Right atrium auricular region (tissue), 2 donors: Measurements from ENCODE around the gene EXOSC3. TPM values are rescaled to one million over a fixed set of nuclear protein-coding genes. Genes with fewer than 3 reads are reported as not detected.
"Not testable (repeated sequence)": the region's sequence is repeated elsewhere in the genome, so short reads cannot be mapped to it uniquely, and the experiment has no call there.

Experiments used
- DNase-seq: peaks from one replicate; pipeline ENCODE4 v3.0.0-alpha.2; 2019; ENCODE audit warnings: low spot score
- H3K27ac ChIP-seq, 2 donors: fragments of 200-600 bp; sonication (generic); 1 replicate in 1 of 2; 2 replicates in 1 of 2; pipeline ENCODE4 v1.5.1; 2016 to 2019
- H3K27me3 ChIP-seq, 2 donors: fragments of 200-600 bp; sonication (generic); one replicate each; pipeline versions ENCODE4 v1.5.1 to v1.6.0; 2017 to 2019
- H3K36me3 ChIP-seq: fragments of 200-600 bp; sonication (generic); one replicate; pipeline ENCODE4 v1.5.1; 2016
- H3K4me1 ChIP-seq, 2 donors: fragments of 200-600 bp; sonication (generic); one replicate each; pipeline versions ENCODE4 v1.5.1 to v1.6.0; 2017 to 2019
- H3K4me3 ChIP-seq, 2 donors: fragments of 200-600 bp; sonication (generic); 1 replicate in 1 of 2; 2 replicates in 1 of 2; pipeline ENCODE4 v1.5.1; 2017 to 2019; ENCODE audit warnings: mild to moderate bottlenecking in 1 of 2, moderate library complexity in 1 of 2
- H3K9me3 ChIP-seq, 2 donors: fragments of 200-600 bp; sonication (generic); one replicate each; pipeline ENCODE4 v1.5.1; 2019
- CTCF ChIP-seq, 2 donors: fragments of 200-600 bp; sonication (generic); IDR thresholded peaks; one replicate each; pipeline ENCODE4 v1.5.1; 2019; ENCODE audit warnings: antibody characterized with exemption in 2 of 2
- total RNA-seq, 2 donors: library from RNA; depleted of rRNA; stranded (reverse); fragments of >200 nt; gene quantifications; one replicate each; pipeline ENCODE4 v1.1.0, GENCODE V29; 2016

EXOSC3 gene
- total RNA-seq, 2 donors from 2014 or later, result 14.1 to 16.9 TPM

DNA sequence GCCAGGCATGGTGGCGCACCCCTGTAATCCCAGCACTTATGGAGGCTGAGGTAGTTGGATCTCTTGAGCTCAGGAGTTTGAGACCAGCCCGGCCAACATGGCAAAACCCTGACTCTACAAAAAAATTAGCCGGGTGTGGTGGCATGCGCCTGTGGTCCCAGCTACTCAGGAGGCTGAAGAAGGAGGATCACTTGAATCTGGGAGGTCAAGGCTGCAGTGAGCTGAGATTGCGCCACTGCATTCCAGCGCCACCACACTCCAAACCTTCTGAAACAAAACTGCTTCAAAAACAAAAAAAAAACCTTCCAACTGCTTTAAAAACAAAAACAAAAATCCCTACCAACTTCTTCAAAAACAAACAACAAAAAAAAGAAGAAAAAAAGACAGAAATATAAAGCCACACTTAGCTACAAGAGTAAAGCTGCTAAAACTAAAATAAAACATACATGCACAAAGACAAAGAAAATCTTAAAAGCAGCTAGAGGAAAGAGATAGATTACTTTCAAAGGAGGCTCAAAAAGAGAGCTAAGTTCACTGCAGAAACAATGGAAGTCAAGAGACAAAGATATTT, 27.1 kb upstream of the EXOSC3 start:
- Histone ChIP-seq H3K4me1 (no peaks in the 10 kb centered on the region), H3K36me3 (peaks cover 4% of the 10 kb centered on the region), H3K4me3 (no peak overlapping the region), H3K9me3 (no peaks in the 10 kb centered on the region), H3K27me3 (no peaks in the 10 kb centered on the region), H3K27ac (no peak overlapping the region)
- no peak for TF ChIP-seq CTCF (IDR thresholded peaks at IDR 0.05)
- no peak for DNase-seq

GRCh38 chr9:37809676-37810075, 24.8 kb upstream of the EXOSC3 start:
- H3K27me3 ChIP-seq, H3K4me3 ChIP-seq, H3K9me3 ChIP-seq, H3K4me1 ChIP-seq, DNase-seq, H3K36me3 ChIP-seq, H3K27ac ChIP-seq: not testable (repeated sequence)

DNA sequence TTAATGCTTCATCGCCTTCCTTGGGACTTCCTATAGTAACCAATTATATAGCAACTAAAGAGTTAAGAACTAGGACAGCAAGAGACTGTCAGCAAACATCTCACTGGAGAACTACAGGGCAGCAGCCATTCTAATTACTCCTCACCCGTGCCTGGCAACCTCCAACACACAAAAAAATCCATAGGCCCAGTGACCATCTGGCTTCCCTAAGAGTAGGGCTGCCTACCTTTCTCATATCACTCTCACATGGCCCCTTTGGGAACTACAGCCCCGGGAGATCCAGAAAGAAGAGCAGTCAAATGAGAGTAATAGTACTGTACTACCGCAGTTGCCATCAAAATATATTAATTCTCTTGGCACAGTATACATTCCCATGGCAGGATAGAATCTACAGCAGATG, 21.4 kb upstream of the EXOSC3 start:
- TF ChIP-seq CTCF (IDR thresholded peaks at IDR 0.05), result no peak
- Histone ChIP-seq H3K27me3 (no peaks in the 10 kb centered on the region), H3K27ac (no peak overlapping the region), H3K4me3 (no peak overlapping the region), H3K9me3 (no peaks in the 10 kb centered on the region), H3K36me3 (peaks cover 4% of the 10 kb centered on the region), H3K4me1 (peaks cover 0 to 25% of the 10 kb centered on the region in 2 donors)
- no peak for DNase-seq

- Histone ChIP-seq H3K36me3 (no peaks in the 10 kb centered on the region), H3K4me1 (peaks cover 0 to 32% of the 10 kb centered on the region in 2 donors), H3K27ac (peak overlapping the region in 1 of 2 donors; percentile 87), H3K27me3 (no peaks in the 10 kb centered on the region), H3K9me3 (no peaks in the 10 kb centered on the region), H3K4me3 (peak overlapping the region; percentile 92 to 93)
- no peak for TF ChIP-seq CTCF (IDR thresholded peaks at IDR 0.05)
- DNase-seq, result no peak
Observed at GRCh38 chr9:37801959-37802711, 17.3 kb upstream of the EXOSC3 start.

DNA sequence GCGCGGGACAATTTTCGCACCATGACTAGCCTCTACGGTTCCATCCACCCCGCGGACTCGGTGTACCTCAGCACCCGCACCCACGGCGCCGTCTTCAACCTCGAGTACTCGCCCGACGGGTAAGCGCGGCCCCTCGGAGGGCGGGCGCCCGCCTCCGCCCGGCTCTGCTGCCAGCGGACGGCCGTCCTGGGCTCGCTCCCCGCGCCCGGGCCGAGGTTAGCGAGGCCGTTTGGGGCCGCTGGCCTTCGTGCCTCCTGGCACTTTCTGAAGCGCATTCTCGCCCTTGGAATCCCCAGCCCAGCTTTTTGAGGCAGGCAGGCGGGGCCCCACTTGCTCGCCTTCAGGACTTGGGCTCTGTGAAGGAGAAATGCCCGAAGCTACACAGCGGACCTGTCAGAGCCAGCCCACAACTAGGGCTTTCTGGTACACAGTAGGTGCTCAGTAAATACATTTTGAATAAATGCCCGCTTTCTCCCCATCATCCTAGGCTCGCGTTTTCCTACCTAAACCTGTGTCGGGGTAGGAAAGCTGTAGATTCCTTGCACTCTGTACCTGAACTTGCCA, 16.5 kb upstream of the EXOSC3 start:
- no peak for TF ChIP-seq CTCF (IDR thresholded peaks at IDR 0.05)
- Histone ChIP-seq H3K9me3 (no peaks in the 10 kb centered on the region), H3K36me3 (no peaks in the 10 kb centered on the region), H3K4me3 (peak overlapping the region; percentile 92 to 93), H3K4me1 (peaks cover 0 to 32% of the 10 kb centered on the region in 2 donors), H3K27me3 (no peaks in the 10 kb centered on the region), H3K27ac (peak overlapping the region; percentile 87 to 89)
- DNase-seq, result no peak

DNA sequence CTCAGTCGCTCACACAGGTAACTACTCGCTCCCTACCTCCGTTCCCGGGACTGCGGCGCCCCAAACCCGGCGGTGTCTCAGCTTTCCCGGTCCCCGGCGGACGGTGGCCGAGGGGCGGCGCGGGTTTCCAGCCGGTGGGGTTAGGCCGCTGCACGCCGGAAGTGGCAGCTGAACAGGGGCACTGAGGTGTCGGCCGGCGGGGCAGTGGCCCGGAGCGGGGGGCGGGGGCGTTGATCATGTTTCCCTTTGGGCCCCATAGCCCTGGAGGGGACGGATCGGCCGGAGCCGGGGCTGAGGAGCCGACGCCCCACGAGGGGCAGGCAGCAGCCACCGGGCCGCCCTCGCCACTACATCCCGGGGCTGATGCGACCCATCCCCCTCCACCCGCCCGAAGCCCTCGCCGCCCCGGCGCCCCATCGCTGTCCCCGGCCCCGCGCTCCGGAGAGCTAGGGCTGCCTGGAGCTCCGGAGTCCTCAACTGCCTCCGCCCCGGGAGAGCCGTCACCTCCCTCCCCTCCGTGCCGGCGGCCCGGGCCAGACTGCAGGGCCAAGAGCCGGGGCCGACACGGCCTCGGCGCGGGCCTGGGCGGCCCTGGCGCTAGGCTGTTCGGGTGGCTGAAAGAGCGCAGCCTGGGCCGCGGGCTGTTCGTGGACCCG, 15.9 kb upstream of the EXOSC3 start, which contains the start of gene DCAF10:
Gene DCAF10 (plus strand): TSS at position 167 of the 656 bp plus-strand sequence. CDS start 70 bp downstream, at position 237.
- Histone ChIP-seq H3K27ac (peak within 1 kb of the TSS; percentile 87 to 89), H3K4me3 (peak within 1 kb of the TSS; percentile 92 to 93), H3K36me3 (no peaks in the 10 kb centered on the region), H3K4me1 (peaks cover 0 to 32% of the 10 kb centered on the region in 2 donors), H3K9me3 (no peaks in the 10 kb centered on the region), H3K27me3 (no peaks in the 10 kb centered on the region)
- peak; percentile 88 for DNase-seq
- no peak for TF ChIP-seq CTCF (IDR thresholded peaks at IDR 0.05)
